AG04450 (cell line): Measurements from ENCODE around the gene RNF186. TPM values are rescaled to one million over a fixed set of nuclear protein-coding genes. Genes with fewer than 3 reads are reported as not detected.

Experiments used
- CTCF ChIA-PET: fragments of 300-600, 350-600 bp; formaldehyde crosslinking; extraction: SDS; loops from one replicate; lab custom pipeline; 2022; ENCODE audit warnings: antibody characterized with exemption, inconsistent platforms; lab: Charles Lee
- POLR2A ChIA-PET: fragments of 350-600 bp; formaldehyde crosslinking; extraction: SDS; loops from one replicate; lab custom pipeline; 2021; ENCODE audit warnings: antibody characterized with exemption, inconsistent platforms; lab: Yijun Ruan, JAX
- DNase-seq: peaks from one replicate; pipeline ENCODE4 v3.0.0-alpha.2; 2011; ENCODE audit warnings: low read depth, low spot score
- H3K27ac ChIP-seq: one replicate; pipeline ENCODE4 v1.5.1; 2012; ENCODE audit warnings: low read depth, low read length, control low read depth
- H3K27me3 ChIP-seq: one replicate; pipeline ENCODE4 v1.6.0; 2012; ENCODE audit warnings: low read length; ENCODE audit not compliant: control insufficient read depth, insufficient read depth
- H3K4me3 ChIP-seq: 2 replicates; pipeline ENCODE4 v1.5.1; 2011; ENCODE audit warnings: mild to moderate bottlenecking, low read depth, low read length, control low read depth
- H3K9me3 ChIP-seq: 2 replicates; pipeline ENCODE4 v1.5.1; 2012; ENCODE audit warnings: low read length; ENCODE audit not compliant: control insufficient read depth, insufficient read depth
- polyA plus RNA-seq: library from polyadenylated mRNA; depleted of rRNA; stranded (reverse); fragments of >200 nt; gene quantifications from 2 replicates; pipeline ENCODE4 v1.2.3, GENCODE V29; 2011
- TF ChIP-seq, protein P1 (sequence below): IDR thresholded peaks from 2 replicates; pipeline ENCODE4 v1.5.1; 2011; ENCODE audit warnings: low read depth, low read length, control low read depth, inconsistent platforms

RNF186 gene
- polyA plus RNA-seq, 1 experiment = not detected

DNA sequence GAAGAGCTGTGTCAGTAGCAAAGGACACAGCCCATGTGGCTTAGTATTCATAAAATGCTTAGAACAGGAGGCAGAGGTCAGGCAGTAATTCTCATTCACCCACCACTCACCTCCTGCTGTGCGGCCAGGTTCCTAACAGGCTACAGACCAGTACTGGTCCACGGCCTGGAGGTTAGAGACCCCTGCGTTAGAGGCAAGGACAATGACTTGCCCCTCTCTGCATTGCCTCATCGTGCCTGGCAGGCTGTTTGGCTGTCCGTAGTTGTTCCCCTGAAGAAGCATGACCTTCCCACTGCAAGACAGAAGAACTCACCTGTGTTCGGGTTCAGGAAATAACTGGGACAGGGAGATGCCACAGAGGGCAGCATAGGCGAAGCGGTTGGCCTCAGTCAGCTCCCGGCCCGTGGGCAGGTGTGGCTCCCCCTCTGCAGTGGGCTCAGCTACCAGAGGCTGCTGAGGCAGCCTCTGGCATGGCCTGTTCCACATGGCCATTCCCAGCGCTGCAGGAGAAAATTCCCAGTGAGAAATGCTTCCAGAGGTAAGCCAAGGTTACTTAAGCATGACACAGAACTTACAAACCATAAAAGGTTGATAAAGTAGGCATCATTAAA is 34.7 kb downstream of the RNF186 start:
- ChIA-PET CTCF (no interaction called here), POLR2A (no interaction called here)
- Histone ChIP-seq H3K27ac (no peak overlapping the region), H3K4me3 (no peak overlapping the region), H3K27me3 (no peaks in the 10 kb centered on the region), H3K9me3 (no peaks in the 10 kb centered on the region)
- TF ChIP-seq, protein P1, sequence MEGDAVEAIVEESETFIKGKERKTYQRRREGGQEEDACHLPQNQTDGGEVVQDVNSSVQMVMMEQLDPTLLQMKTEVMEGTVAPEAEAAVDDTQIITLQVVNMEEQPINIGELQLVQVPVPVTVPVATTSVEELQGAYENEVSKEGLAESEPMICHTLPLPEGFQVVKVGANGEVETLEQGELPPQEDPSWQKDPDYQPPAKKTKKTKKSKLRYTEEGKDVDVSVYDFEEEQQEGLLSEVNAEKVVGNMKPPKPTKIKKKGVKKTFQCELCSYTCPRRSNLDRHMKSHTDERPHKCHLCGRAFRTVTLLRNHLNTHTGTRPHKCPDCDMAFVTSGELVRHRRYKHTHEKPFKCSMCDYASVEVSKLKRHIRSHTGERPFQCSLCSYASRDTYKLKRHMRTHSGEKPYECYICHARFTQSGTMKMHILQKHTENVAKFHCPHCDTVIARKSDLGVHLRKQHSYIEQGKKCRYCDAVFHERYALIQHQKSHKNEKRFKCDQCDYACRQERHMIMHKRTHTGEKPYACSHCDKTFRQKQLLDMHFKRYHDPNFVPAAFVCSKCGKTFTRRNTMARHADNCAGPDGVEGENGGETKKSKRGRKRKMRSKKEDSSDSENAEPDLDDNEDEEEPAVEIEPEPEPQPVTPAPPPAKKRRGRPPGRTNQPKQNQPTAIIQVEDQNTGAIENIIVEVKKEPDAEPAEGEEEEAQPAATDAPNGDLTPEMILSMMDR = no peak
- no peak for DNase-seq

DNA sequence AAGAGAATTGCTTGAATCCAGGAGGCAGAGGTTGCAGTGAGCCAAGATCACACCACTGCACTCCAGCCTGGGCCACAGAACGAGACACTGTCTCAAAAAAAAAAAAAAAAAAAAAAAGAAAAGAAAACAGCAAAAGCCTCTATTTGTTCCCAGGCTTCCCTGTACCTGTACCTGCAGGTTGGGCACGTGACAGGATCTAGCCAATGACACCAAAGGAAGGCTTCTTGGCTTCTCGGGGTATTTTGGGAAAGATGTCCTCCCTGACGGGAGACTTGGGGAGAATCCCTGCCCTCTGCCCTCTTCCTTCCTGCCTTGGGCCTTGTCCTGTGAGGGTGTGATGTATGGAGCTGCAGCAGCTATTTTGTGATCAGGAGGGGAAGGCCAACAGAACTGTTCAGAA is 38.1 kb downstream of the RNF186 start:
- TF ChIP-seq, protein P1 = no peak
- Histone ChIP-seq H3K27ac (no peak overlapping the region), H3K27me3 (no peaks in the 10 kb centered on the region), H3K9me3 (no peaks in the 10 kb centered on the region), H3K4me3 (no peak overlapping the region)
- ChIA-PET CTCF (interaction anchor here (0.7 kb wide), 1 partner anchor 15 kb away, joined by 7 read pairs; no protein-coding TSS in a partner anchor), POLR2A (no interaction called here)
- no peak for DNase-seq

DNA sequence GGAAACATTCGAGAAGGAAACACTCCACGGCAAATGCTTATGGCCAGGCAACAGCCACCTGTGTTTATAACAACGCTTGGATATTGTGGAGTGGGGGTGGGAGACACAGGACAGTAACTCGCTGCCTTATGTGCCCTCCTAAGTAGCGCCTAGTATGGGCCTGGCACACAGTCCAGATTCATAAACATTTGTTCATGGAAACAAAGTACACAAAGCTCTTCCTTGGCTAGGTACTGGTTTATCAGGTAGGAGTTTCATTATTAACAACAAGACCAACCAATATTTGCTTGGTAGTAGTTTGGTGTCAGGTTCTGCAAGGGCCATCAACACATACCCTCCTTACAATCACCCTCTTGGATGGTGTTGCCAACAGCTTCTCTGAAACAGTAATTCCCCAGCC is 38.8 kb downstream of the RNF186 start:
- no peak overlapping the region for H3K4me3 ChIP-seq
- H3K27ac ChIP-seq = no peak overlapping the region
- DNase-seq = no peak
- ChIA-PET CTCF (no interaction called here), POLR2A (no interaction called here)
- TF ChIP-seq, protein P1 = no peak
- H3K27me3 ChIP-seq = no peaks in the 10 kb centered on the region
- no peaks in the 10 kb centered on the region for H3K9me3 ChIP-seq

DNA sequence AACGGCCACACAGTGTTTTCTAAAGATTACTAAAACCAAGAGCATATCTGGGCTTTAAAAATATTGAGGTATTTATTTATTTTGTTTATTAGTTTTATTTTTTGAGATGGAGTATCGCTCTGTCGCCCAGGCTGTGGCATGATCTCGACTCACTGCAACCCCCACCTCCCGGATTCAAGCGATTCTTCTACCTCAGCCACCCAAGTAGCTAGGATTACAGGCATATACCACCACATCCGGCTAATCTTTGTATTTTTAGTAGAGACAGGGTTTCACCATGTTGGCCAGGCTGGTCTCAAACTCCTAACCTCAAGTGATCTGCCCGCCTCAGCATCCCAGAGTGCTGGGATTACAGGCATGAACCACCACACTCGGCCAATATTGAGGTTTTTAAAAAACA is 39.3 kb downstream of the RNF186 start:
- ChIA-PET POLR2A (no interaction called here), CTCF (no interaction called here)
- H3K9me3 ChIP-seq = no peaks in the 10 kb centered on the region
- H3K27me3 ChIP-seq = no peaks in the 10 kb centered on the region
- TF ChIP-seq, protein P1 = no peak
- H3K4me3 ChIP-seq = no peak overlapping the region
- no peak overlapping the region for H3K27ac ChIP-seq
- no peak for DNase-seq

DNA sequence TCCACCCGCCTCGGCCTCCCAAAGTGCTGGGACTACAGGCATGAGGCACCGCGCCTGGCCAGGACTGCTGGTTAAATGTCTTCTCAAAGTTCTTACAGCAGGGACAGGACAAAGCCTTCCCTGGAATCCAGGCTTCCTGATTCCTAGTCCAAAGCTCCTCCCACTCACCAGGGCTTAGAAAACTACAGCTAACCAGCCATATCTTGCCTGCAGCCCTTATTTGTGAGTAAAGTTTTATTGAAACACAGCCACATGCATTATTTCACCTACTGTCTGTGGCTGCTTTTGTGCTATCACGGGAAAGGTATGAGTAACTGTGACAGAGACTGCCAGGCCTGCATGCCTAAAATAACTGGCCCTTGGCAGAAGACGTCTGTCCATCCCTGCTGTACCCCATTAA is 39.8 kb downstream of the RNF186 start:
- CTCF ChIA-PET = no interaction called here

More for the DNA sequence above, 39.8 kb downstream of the RNF186 start:
- Histone ChIP-seq H3K9me3 (no peaks in the 10 kb centered on the region), H3K4me3 (no peak overlapping the region), H3K27me3 (no peaks in the 10 kb centered on the region), H3K27ac (no peak overlapping the region)
- DNase-seq = no peak
- TF ChIP-seq, protein P1 = no peak
- POLR2A ChIA-PET = no interaction called here
